HUDEP-2 (cell line): ENCODE measurements around the gene SFRP5.

Experiments
- DNase-seq, 76 experiments: peaks; one replicate each; lab custom pipeline; 2025; ENCODE audit not compliant: unreplicated experiment in 76 of 76; lab: John Stamatoyannopoulos, UW

The SFRP5 gene

GRCh38 chr10:97771913-97772823 lies at the start of gene SFRP5:
SFRP5 (minus strand) TSS chr10:97771999; CDS start chr10:97771833, 166 bp downstream.
- peak in 21 of 76 experiments; percentile 5 to 55 (median 24) for DNase-seq

GRCh38 chr10:97820096-97820704 lies 48.4 kb upstream of the SFRP5 start:
- no peak for DNase-seq

GRCh38 chr10:97818572-97818971 lies 46.8 kb upstream of the SFRP5 start:
- DNase-seq = no peak

- no peak for DNase-seq
Measured at GRCh38 chr10:97816609-97817008, 44.8 kb upstream of the SFRP5 start.

- no peak for DNase-seq
Measured at GRCh38 chr10:97814996-97815395, 43.2 kb upstream of the SFRP5 start.

- DNase-seq = no peak
Measured at GRCh38 chr10:97813311-97813710, 41.5 kb upstream of the SFRP5 start.

GRCh38 chr10:97812696-97813095 lies 40.9 kb upstream of the SFRP5 start:
- DNase-seq = no peak

- no peak for DNase-seq
Measured at GRCh38 chr10:97811958-97812357, 40.2 kb upstream of the SFRP5 start.

GRCh38 chr10:97810446-97810845 lies 38.6 kb upstream of the SFRP5 start:
- DNase-seq = no peak

GRCh38 chr10:97805949-97806348 lies 34.1 kb upstream of the SFRP5 start:
- no peak for DNase-seq

GRCh38 chr10:97805096-97805884 lies 33.5 kb upstream of the SFRP5 start:
- no peak for DNase-seq

GRCh38 chr10:97801422-97801821 lies 29.6 kb upstream of the SFRP5 start:
- DNase-seq = no peak

GRCh38 chr10:97800474-97800873 lies 28.7 kb upstream of the SFRP5 start:
- no peak for DNase-seq

- no peak for DNase-seq
Measured at GRCh38 chr10:97798958-97799610, 27.3 kb upstream of the SFRP5 start.

GRCh38 chr10:97796651-97797050 lies 24.9 kb upstream of the SFRP5 start:
- peak in 3 of 76 experiments; percentile 3 to 20 (median 17) for DNase-seq

GRCh38 chr10:97795886-97796285 lies 24.1 kb upstream of the SFRP5 start:
- no peak for DNase-seq

GRCh38 chr10:97791824-97792721 lies 20.3 kb upstream of the SFRP5 start:
- peak in 50 of 76 experiments; percentile 3 to 63 (median 38) for DNase-seq

- DNase-seq = no peak
Measured at GRCh38 chr10:97789770-97790397, 18.1 kb upstream of the SFRP5 start.
